HL-60 (cell line): Measurements from ENCODE around the gene CXCL14.

Source experiments
- CTCF ChIP-seq: IDR thresholded peaks from one replicate; pipeline ENCODE4 v1.5.1; 2011; ENCODE audit warnings: low read length, control low read depth, inconsistent platforms; ENCODE audit not compliant: insufficient read depth
- GABPA ChIP-seq: IDR thresholded peaks from 2 replicates; pipeline ENCODE4 v1.6.1; 2012; ENCODE audit warnings: low read depth
- POLR2AphosphoS5 ChIP-seq: IDR thresholded peaks from 2 replicates; pipeline ENCODE4 v1.6.1; 2012; ENCODE audit warnings: low read depth
- REST ChIP-seq: IDR thresholded peaks from 2 replicates; pipeline ENCODE4 v1.6.1; 2012; ENCODE audit warnings: low read depth; ENCODE audit not compliant: insufficient replicate concordance
- SPI1 ChIP-seq: IDR thresholded peaks from 2 replicates; pipeline ENCODE4 v1.6.1; 2012; ENCODE audit warnings: low read depth, mild to moderate bottlenecking, borderline replicate concordance

GRCh38 chr5:135539430-135540005 lies 39.3 kb downstream of the CXCL14 start:
- TF ChIP-seq CTCF (no peak), POLR2AphosphoS5 (no peak), SPI1 (no peak), REST (no peak), GABPA (no peak)
